Psoas muscle (tissue), 8 donors: ENCODE data around the gene EXOC3. TPM values are rescaled to one million over a fixed set of nuclear protein-coding genes. Genes with fewer than 3 reads are reported as not detected.
"Not testable (repeated sequence)": the region's sequence is repeated elsewhere in the genome, so short reads cannot be mapped to it uniquely, and the experiment has no call there.

Experiments
- ATAC-seq, 4 donors: fragments of 200-7000 bp; cut with Tn5 transposase; one replicate each; pipeline ENCODE4 v1.9.1; 2020; ENCODE audit warnings: moderate library complexity in 3 of 4, mild to moderate bottlenecking in 2 of 4
- DNase-seq, 2 donors: peaks; one replicate each; pipeline ENCODE4 v3.0.0-alpha.2; 2020
- H3K27ac ChIP-seq: fragments of 200-600 bp; one replicate; pipeline ENCODE4 v1.8.0; 2022
- H3K27me3 ChIP-seq, 3 donors: fragments of 200-600 bp in 1 of 3; one replicate each; pipeline versions ENCODE4 v1.6.1 to v1.8.0; 2013 to 2022; ENCODE audit warnings: low read length in 2 of 3, mild to moderate bottlenecking in 2 of 3, moderate library complexity in 1 of 3; ENCODE audit not compliant: insufficient read depth in 3 of 3
- H3K36me3 ChIP-seq, 2 donors: fragments of 200-600 bp in 1 of 2; one replicate each; pipeline versions ENCODE4 v1.6.1 to v1.8.0; 2013 to 2022; ENCODE audit warnings: low read depth in 1 of 2, mild to moderate bottlenecking in 1 of 2, moderate library complexity in 1 of 2; ENCODE audit not compliant: insufficient read depth in 1 of 2
- H3K4me1 ChIP-seq: fragments of 200-600 bp; one replicate; pipeline ENCODE4 v1.8.0; 2022
- H3K4me3 ChIP-seq: fragments of 200-600 bp; one replicate; pipeline ENCODE4 v1.8.0; 2022; ENCODE audit warnings: mild to moderate bottlenecking
- H3K9me3 ChIP-seq: fragments of 200-600 bp; one replicate; pipeline ENCODE4 v1.8.0; 2022
- WGBS, 3 donors: extraction: QIAGEN DNeasy Blood & Tissue Kit; methylation state at CpG; one replicate each; pipeline versions ENCODE4 v1.1.6 to v1.1.7; 2013; 5-methylcytosine and 5-hydroxymethylcytosine counted together
- intact Hi-C, 2 donors: fragments of 100-400 bp; cut with DNase I; formaldehyde crosslinking; loops; one replicate each; pipeline versions ENCODE4 v1.11.0 to v1.14.2; 2022
- polyA plus RNA-seq, 3 donors: library from polyadenylated mRNA; stranded (reverse); fragments of 200-250 nt; gene quantifications; one replicate each; pipeline ENCODE4 v1.2.3, GENCODE V29; 2013
- total RNA-seq, 4 donors: library from RNA; stranded (reverse); fragmentation: NEBNext Ultra II Directional in 2 of 4; extraction: Animal tissue kit (Norgen Biotek cat#: 25700) in 2 of 4; gene quantifications; one replicate each; pipeline versions ENCODE4 v1.2.1 to v1.2.4, GENCODE V29; 2021 to 2023
- TF ChIP-seq, protein P1 (sequence below): fragments of 200-600 bp; IDR thresholded peaks from one replicate; pipeline ENCODE4 v1.8.0; 2022; ENCODE audit warnings: antibody characterized with exemption
- donor health status: healthy with polysubstance abuse.
- donor health status: DM: no; HTN: no; CAD: no; lungs with moderate emphysema.
- donor health status: Bipolar disorder and iron deficiency.
- donor health status: healthy.
- donor health status: DM: yes; HTN: yes; CAD: no.
- donor health status: DM: no; HTN: no; CAD: no.
- donor health status: DM: no; HTN: no; CAD: no.
- donor health status: DM: yes; HTN: yes; CAD: no.

EXOC3 gene
- total and polyA plus RNA-seq, 7 donors: 38.2 to 63.4 (median 56.5) TPM

DNA sequence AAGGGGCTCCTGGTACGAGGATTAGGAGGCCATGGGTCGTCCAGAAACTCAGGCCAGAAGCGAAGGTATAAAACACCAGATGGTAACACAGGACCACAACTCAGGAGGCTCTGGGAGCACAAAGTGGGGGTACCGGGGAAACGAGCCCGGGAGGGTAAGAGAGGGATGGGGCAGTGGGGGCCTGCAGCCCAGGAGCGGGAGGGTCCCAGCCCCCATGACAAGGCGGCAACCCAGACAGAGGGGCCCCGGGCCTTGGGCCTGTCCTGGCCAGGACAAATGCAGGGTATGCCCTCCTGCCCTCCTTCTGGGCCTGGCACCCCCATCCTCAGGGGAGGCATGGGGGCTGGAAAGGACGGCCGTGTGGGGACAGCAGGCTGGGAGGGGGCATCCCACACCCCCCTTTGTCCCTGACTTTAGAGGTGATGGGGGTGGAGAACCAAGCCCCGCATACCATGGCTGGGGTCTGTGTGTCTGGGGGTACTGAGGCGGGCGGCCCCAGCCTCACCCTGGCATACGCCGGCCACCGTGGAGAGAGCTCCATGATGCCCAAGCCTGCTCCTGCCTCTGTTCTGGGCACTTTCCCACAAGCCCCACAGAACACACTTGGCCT is 47.0 kb upstream of the EXOC3 start:
- DNase-seq (peak in 1 of 2 donors; percentile 32), ATAC-seq (no peak)
- Histone ChIP-seq H3K27me3 (peaks cover 0 to 24% (median 0%) of the 10 kb centered on the region in 3 donors), H3K4me1 (peaks cover 4% of the 10 kb centered on the region), H3K36me3 (no peaks in the 10 kb centered on the region), H3K4me3 (no peak overlapping the region), H3K27ac (no peak overlapping the region), H3K9me3 (no peaks in the 10 kb centered on the region)
- TF ChIP-seq, protein P1, sequence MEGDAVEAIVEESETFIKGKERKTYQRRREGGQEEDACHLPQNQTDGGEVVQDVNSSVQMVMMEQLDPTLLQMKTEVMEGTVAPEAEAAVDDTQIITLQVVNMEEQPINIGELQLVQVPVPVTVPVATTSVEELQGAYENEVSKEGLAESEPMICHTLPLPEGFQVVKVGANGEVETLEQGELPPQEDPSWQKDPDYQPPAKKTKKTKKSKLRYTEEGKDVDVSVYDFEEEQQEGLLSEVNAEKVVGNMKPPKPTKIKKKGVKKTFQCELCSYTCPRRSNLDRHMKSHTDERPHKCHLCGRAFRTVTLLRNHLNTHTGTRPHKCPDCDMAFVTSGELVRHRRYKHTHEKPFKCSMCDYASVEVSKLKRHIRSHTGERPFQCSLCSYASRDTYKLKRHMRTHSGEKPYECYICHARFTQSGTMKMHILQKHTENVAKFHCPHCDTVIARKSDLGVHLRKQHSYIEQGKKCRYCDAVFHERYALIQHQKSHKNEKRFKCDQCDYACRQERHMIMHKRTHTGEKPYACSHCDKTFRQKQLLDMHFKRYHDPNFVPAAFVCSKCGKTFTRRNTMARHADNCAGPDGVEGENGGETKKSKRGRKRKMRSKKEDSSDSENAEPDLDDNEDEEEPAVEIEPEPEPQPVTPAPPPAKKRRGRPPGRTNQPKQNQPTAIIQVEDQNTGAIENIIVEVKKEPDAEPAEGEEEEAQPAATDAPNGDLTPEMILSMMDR: no peak
- WGBS, 3 donors: 85 to 96% (median 90%) methylated on average over 14 to 17 of the region's 17 CpGs
- intact Hi-C loops: no loop called here

DNA sequence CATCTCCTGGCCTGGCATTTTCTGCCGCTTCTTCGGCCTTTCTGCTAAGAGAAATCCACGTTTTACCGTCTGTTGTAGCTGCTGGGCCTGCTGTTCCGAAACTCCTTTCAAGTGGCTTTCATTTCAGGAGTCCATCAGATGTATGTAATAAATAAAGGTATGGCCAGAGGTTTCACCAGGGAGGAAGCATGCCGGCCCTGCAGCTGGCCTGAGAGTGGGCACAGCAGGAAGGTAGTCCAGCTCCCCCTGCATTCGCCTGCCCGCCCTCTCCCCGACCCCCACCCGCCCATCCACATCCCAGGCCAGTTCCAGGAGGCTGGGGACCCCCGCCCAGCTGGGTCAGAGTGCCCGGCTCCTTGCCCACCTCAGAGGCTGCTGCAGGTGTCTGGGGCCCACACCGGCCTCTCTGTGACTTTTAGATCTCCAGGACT is 46.4 kb upstream of the EXOC3 start:
- WGBS, 3 donors: 88 to 95% (median 93%) methylated on average over 12 to 13 of the region's 13 CpGs
- ATAC-seq: no peak
- H3K4me1 ChIP-seq: peaks cover 4% of the 10 kb centered on the region
- DNase-seq: peak in 1 of 2 donors; percentile 25
- no peak overlapping the region for H3K4me3 ChIP-seq
- TF ChIP-seq, protein P1: no peak
- H3K27ac ChIP-seq: no peak overlapping the region
- peaks cover 0 to 29% (median 0%) of the 10 kb centered on the region in 3 donors for H3K27me3 ChIP-seq
- H3K9me3 ChIP-seq: no peaks in the 10 kb centered on the region
- intact Hi-C loops: no loop called here
- H3K36me3 ChIP-seq: no peaks in the 10 kb centered on the region

DNA sequence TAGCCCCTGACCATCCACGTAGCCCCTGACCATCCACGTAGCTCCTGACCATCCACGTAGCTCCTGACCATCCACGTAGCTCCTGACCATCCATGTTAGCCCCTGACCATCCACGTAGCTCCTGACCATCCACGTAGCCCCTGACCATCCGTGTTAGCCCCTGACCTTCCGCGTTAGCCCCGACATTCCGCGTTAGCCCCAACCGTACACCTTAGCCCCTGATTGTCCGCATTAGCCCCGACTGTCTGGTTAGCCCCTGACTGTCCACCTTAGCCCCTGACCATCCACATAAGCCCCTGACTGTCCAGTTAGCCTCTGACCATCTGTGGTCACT is 44.9 kb upstream of the EXOC3 start:
- 87 to 97% (median 96%) methylated on average over 15 of the region's 15 CpGs for WGBS, 3 donors
- H3K36me3 ChIP-seq, ATAC-seq, DNase-seq, H3K27ac ChIP-seq, intact Hi-C loops, H3K4me3 ChIP-seq, H3K9me3 ChIP-seq, H3K4me1 ChIP-seq: not testable (repeated sequence)
- peaks cover 0 to 34% (median 3%) of the 10 kb centered on the region in 3 donors for H3K27me3 ChIP-seq

DNA sequence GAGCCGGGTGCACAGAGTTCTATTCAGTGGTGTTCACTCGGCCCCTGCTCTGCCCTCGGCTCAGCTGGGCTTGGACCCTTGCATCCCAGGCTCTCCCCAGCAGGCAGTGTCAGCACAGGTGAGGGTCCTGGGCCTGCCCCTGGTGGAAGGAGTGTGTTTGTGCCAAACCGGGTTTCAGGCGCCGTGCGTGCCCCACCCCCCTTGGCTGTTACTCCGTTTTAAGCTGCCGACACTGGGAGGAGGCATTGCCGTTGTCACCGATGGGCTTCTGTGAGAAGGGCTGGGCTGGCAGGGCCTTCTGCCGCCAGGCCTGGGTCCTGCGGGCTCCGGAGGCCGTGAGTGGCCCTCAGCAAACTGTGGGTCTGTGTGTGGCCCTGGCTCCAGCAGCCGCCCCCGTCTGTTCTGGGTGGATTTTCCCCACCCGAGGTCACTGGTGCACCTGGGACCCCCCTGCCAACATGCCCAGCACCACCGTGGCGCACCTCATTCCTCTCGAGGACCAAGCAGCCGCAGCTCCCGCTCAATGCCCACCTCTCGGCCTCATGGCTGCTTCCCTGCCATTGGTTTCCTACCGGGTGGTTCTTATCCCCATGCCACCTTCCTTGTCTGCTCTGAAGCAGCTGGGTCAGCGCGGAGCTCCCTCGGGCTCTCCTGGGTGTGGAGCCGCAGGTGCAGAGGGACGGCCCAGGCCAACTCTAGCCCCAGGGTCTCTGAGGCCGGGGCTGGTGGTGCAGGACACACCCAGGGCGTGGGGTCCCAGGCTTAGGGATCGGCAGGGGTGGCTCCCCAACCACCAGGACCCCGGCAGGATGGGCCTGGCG is 44.3 kb upstream of the EXOC3 start:
- DNase-seq (peak in 1 of 2 donors; percentile 49), ATAC-seq (no peak)
- H3K27ac ChIP-seq: no peak overlapping the region
- TF ChIP-seq, protein P1: no peak
- intact Hi-C loops: no loop called here
- no peaks in the 10 kb centered on the region for H3K9me3 ChIP-seq
- WGBS, 3 donors: 91 to 94% (median 92%) methylated on average over 35 of the region's 35 CpGs
- H3K27me3 ChIP-seq: peaks cover 0 to 35% (median 3%) of the 10 kb centered on the region in 3 donors
- H3K4me3 ChIP-seq: no peak overlapping the region
- H3K4me1 ChIP-seq: peaks cover 4% of the 10 kb centered on the region
- no peaks in the 10 kb centered on the region for H3K36me3 ChIP-seq
